ENCODE results near the gene TMEM11. TPM values are rescaled to one million over a fixed set of nuclear protein-coding genes. Genes with fewer than 3 reads are reported as not detected.

The TMEM11 gene
- total RNA-seq, 1 experiment from 2014 or later = 32.5 TPM

GRCh38 chr17:21176773-21177395, 37.1 kb downstream of the TMEM11 start:
- no peak overlapping the region for H2AFZ ChIP-seq (ENCODE audit: low read length)
- H3K4me1 ChIP-seq (ENCODE audit: insufficient read depth, low read length) = no peaks in the 10 kb centered on the region
- no peak for TF ChIP-seq CTCF (conservative IDR thresholded peaks at IDR 0.05)
- no peaks in the 10 kb centered on the region for H3K9me3 ChIP-seq (ENCODE audit: control insufficient read depth, low read depth, low read length)
- no peak overlapping the region for H2BK120ac ChIP-seq (ENCODE audit: low read depth, low read length, poor library complexity, severe bottlenecking)
- H3K18ac ChIP-seq (ENCODE audit: insufficient read length, low read depth, low read length) = no peak overlapping the region
- no peaks in the 10 kb centered on the region for H3K23me2 ChIP-seq (ENCODE audit: insufficient read length, low read depth, low read length, poor library complexity, severe bottlenecking)
- DNase-seq = peak; percentile 23
- H2BK5ac ChIP-seq (ENCODE audit: insufficient read length, low read length) = no peak overlapping the region
- H4K8ac ChIP-seq (replicated peaks; ENCODE audit: insufficient read length, low read depth, low read length) = no peak overlapping the region
- H3K4ac ChIP-seq (ENCODE audit: low read depth, low read length) = no peak overlapping the region
- H2AK5ac ChIP-seq (ENCODE audit: insufficient read length, low read length) = no peak overlapping the region
- no peak overlapping the region for H3K56ac ChIP-seq (ENCODE audit: insufficient read length, low read depth, low read length)
- H3T11ph ChIP-seq (ENCODE audit: low read length) = no peak overlapping the region
- H2BK15ac ChIP-seq (ENCODE audit: low read depth, low read length) = no peak overlapping the region
- no peak overlapping the region for H2BK20ac ChIP-seq (ENCODE audit: low read depth, low read length, poor library complexity, severe bottlenecking)
- H3K4me3 Mint-ChIP-seq = no peak overlapping the region
- H3K4me2 ChIP-seq (ENCODE audit: insufficient read depth, insufficient read length, low read length) = no peak overlapping the region
- H3K79me2 ChIP-seq (ENCODE audit: insufficient read depth, low read length) = no peaks in the 10 kb centered on the region
- no peak overlapping the region for H2BK12ac ChIP-seq (ENCODE audit: insufficient read length, low read depth, low read length)
- H3K79me1 ChIP-seq (ENCODE audit: insufficient read depth, low read depth, low read length, poor library complexity, severe bottlenecking) = no peaks in the 10 kb centered on the region
- no peak overlapping the region for H4K5ac ChIP-seq (ENCODE audit: insufficient read length, low read depth, low read length)
- peaks cover 0 to 23% (median 12%) of the 10 kb centered on the region in 3 experiments; a peak in 5 of 7 replicates for H3K36me3 Mint-ChIP-seq (ENCODE audit: insufficient read depth in 1 of 3, low read depth in 3 of 3)
- peak overlapping the region in 2 of 3 experiments; percentile 53 to 77; a peak in 3 of 7 replicates for H3K27ac Mint-ChIP-seq
- no peaks in the 10 kb centered on the region for H3K4me1 Mint-ChIP-seq
- H3K27ac ChIP-seq (ENCODE audit: insufficient read length, low read depth, low read length) = no peak overlapping the region
- no peak overlapping the region for H3K9ac ChIP-seq (ENCODE audit: extremely low read depth, insufficient read length, low read length)
- WGBS (ENCODE audit: extremely low coverage, insufficient read length, low lambda C conversion rate) = no CpG with 5 or more reads among the region's 12 CpGs
- H3K9me3 Mint-ChIP-seq = no peaks in the 10 kb centered on the region
- H3K23ac ChIP-seq (ENCODE audit: insufficient read length, low read depth, low read length) = no peak overlapping the region
- H3K27me3 ChIP-seq (ENCODE audit: insufficient read depth, low read length) = no peaks in the 10 kb centered on the region
- no peaks in the 10 kb centered on the region for H3K27me3 Mint-ChIP-seq (ENCODE audit: low read depth)
- H4K91ac ChIP-seq (ENCODE audit: insufficient read length, low read depth, low read length) = no peak overlapping the region
- no peak overlapping the region for H3K14ac ChIP-seq (ENCODE audit: insufficient read depth, low read length)
- no peaks in the 10 kb centered on the region for H4K20me1 ChIP-seq (ENCODE audit: control insufficient read depth, insufficient read depth, insufficient read length)
